ENCODE data around the gene MYOT. TPM values are rescaled to one million over a fixed set of nuclear protein-coding genes. Genes with fewer than 3 reads are reported as not detected.
"Not testable (repeated sequence)": the region's sequence is repeated elsewhere in the genome, so short reads cannot be mapped to it uniquely, and the experiment has no call there.

MYOT gene, protein sequence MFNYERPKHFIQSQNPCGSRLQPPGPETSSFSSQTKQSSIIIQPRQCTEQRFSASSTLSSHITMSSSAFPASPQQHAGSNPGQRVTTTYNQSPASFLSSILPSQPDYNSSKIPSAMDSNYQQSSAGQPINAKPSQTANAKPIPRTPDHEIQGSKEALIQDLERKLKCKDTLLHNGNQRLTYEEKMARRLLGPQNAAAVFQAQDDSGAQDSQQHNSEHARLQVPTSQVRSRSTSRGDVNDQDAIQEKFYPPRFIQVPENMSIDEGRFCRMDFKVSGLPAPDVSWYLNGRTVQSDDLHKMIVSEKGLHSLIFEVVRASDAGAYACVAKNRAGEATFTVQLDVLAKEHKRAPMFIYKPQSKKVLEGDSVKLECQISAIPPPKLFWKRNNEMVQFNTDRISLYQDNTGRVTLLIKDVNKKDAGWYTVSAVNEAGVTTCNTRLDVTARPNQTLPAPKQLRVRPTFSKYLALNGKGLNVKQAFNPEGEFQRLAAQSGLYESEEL
- 1.2 TPM for polyA plus RNA-seq (2013, experiment 1 of 2; ENCODE audit: insufficient read length)
- 6.4 TPM for polyA plus RNA-seq (2013, experiment 2 of 2; ENCODE audit: insufficient read length)

- DNase-seq, result no peak
Measured at GRCh38 chr5:137867664-137868063, at the start of gene MYOT. Gene MYOT (plus strand): TSS chr5:137867860. CDS start chr5:137870652, 2,792 bp downstream.

DNA sequence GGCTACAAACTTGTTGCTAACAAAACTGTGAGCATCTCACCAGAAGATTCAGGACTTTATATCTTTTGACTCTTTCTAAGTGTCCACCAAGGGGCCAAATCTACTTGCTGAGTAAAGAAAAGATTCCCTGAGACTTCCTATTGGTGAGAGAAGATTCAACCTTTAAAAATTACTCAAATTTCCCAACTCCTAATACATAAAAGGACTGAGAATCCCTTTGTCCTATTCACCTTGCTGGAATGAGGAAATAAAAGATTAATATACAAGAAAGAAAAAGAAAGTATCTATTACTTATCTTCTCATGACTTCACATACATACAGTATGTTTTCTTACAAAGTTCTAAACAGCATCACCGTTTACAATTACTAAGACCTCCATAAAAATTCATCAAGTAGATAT, 47.9 kb upstream of the MYOT start:
- DNase-seq, result no peak

DNA sequence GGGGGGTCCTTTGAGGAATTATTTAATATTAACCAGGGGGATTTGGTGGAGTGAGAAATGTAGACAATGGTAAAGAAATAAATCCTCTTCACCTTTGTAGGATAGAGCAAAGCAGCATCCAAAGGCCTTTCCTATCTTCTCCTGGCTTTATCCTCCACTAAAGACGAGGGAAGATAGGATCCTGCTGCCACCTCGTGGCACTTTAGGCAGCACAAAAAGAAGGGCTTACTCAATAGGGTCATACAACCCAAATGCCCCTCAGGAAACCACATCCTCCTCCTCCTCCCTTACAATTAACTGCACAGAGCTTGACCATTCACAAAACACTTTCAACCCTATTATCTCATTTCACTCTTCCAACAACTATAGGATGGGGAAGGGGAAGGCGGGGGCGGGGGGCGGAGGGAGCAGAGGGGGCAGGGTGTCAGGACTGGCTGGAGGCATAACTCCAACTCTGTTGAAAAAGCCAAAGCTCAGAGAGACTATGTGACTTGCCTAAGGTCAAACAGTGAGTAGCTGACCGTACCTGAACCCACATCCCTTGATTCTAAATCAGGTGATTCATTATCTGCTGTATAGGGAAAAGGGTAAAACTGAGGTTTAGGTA, 45.4 kb upstream of the MYOT start:
- DNase-seq, result peak; percentile 37

DNA sequence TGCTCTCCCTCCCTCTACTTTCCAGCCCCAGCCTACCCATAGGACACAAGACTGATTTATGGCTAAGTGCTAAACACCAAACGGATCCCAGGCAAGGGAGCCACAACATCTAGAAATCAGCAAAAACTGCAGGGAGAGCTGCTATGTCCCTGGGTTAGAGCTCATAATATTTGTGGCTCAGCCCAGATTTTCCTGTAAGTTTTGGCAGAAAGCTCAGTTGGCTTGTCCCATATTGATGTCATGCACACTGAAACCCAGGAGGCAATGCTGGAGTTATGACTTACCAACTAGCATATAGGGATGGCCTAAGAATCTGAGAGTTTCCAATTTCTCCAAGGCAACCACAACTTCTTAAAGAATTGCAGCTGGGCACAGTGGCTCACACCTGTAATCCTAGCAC, 44.7 kb upstream of the MYOT start:
- no peak for DNase-seq

- no peak for DNase-seq
Measured at GRCh38 chr5:137825165-137825564, 42.5 kb upstream of the MYOT start.

DNA sequence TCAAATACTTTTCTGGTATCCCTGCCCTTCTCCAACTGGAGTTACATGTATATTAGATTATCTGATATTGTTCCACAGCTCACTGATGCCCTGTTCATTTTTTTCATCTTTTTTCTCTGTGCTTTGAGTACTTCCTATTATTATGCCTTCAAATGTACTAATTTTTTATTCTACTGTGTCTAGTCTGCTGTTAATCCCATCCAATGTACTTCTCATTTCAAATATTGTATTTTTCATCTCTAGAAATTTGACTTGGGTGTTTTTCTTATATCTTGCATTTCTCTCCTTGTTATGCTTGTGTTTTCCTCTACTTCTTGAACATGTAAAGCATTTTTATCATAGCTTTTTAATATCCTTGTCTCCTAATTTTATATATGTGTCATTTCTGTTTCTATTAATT, 41.6 kb upstream of the MYOT start:
- no peak for DNase-seq

DNA sequence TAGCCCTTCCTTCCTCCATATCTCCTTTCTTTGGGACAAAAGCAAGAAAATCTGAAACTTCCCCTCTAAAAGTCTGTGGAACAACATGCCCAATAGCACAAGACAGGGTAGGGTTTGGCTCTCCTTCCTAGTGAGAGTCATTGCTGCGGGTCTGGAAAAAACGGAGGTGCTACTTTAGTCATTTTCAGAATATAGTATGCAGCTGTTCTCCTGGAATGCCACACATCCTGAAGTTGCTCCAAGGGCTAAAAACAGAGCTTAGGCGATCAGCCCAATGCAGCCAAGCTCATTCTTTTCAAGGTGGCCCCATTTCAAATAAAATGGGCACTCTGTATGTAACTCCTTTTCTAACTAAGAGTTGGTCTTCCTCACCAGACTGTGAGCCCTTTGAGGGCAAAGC, 39.5 kb upstream of the MYOT start:
- DNase-seq, result no peak

GRCh38 chr5:137828664-137829063, 39.0 kb upstream of the MYOT start:
- no peak for DNase-seq

GRCh38 chr5:137831105-137831504, 36.6 kb upstream of the MYOT start:
- DNase-seq, result no peak

- peak; percentile 6 for DNase-seq
Measured at GRCh38 chr5:137831526-137831925, 36.1 kb upstream of the MYOT start.

DNA sequence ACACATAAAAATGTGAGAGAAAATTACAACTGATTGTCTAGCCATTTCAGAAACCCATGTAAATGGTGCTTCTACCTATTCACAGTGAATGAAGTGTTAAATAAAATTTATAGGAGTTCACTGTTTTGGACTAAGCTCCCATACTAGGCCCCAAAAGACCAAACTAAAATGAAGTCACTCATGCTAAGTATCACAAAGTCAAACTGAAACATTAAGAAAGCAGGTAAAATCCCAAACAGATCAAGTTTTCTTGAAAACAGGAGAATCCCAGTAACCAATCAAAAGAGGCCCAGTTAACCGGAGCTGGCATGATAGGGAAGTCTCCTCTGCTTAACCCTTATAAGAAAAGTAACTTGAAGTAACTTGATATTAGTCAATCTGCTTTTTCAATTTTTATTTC, 35.2 kb upstream of the MYOT start:
- DNase-seq, result no peak

GRCh38 chr5:137833463-137833862, 34.2 kb upstream of the MYOT start:
- DNase-seq, result peak; percentile 57

DNA sequence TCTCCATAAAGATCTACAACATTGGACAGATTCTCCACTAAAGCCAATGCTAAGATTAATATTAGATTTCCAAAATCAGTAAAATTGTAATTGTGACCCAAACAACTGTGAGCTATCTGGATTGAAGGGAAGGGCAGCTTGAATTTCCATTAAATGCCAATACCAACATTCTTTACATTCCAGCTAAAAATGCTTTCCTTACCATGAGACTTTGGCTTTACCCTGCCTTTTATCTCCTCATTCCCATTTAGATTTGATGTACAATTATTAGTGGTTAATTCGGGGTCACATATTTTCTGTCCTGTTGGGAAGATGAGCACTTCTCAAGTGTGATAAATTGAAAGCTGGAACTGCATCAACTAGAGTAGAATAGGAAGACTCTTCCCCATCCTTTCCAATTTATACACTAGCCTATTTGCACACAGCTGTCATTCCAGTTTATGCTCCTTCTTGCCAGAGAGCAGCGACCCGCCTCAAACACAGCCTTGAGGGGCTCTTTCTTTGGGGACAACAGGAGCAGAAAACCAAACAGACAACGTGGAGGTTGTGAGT, 33.1 kb upstream of the MYOT start:
- peak; percentile 13 for DNase-seq

DNA sequence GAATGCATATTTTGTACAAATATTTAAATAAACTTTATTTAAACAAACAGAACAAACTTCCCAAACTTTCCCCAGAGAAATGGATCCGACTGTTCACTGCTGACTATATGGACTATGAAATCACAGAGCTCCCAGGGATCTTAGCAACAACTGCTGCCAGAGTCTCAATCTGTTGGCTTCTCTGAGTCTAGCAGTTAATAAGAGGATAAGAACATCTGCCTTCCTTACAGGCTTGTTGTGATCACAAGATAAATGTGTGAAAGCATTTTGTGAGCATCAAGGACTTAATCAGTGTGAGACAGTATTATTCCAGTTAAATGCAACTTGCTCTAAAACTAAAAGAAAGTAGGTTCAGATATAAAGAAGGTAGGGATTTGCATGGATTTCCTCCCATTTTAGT, 31.4 kb upstream of the MYOT start:
- DNase-seq, result no peak

DNA sequence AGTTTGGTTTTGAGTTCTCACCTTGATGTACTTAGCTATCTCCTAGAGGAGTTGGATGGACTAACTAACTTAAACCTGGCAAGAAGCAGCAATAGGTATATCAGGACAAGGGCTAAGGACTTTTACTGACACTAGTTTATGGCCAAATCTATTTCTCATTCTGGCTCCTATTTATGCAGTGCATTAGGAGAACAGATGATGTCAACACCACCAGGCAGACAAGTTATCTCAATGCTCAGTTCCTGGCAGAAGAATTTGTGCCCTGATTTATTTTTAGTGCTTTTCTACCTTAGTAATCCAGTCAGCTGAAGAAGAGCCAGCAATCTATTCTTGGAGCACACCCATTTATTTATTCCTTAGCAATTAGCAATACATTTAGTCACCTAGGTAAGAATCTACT, 30.7 kb upstream of the MYOT start:
- no peak for DNase-seq

DNA sequence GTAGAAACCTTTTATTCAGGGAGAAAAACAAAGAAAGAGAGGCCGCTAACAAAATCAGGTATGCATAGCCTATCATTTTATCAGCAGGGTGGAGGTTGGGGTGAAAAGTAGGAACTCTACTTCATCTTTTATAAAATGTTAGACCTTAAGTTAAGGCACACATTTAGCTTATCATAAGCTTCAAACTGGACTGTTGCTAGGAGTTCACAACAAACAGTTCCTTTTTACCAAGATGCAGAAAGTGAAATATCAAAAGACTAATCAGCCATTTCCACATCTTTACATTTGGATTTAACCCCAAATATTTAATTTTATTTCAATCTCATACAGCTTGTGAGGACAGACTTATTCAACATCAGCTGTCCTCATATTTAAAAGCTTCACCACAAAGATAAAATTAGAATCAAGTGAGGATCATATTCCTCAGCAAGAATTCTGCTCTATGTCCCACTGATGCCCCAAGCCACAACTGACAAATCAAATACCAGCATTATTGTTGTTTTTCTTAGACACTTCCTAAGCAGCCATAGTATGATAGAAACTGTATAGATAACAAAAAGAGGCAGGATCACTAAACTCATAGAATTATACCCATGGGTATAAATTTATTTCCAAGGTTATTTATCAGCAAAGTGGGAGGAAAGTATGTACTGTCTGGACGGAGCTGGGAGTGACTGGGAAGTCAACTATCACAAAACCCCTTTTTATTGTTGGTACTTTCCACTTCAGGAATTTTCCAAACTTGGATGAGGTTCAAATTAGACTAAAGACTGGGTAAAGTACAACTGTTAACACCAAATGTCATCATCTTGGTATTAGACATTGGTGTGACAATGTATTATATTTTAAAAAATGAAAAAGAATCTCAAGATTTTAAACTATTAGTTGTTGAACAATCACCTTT, 29.9 kb upstream of the MYOT start:
- DNase-seq, result peak; percentile 12

GRCh38 chr5:137838976-137839375, 28.7 kb upstream of the MYOT start:
- no peak for DNase-seq

- no peak for DNase-seq
Measured at GRCh38 chr5:137842296-137842695, 25.4 kb upstream of the MYOT start.

DNA sequence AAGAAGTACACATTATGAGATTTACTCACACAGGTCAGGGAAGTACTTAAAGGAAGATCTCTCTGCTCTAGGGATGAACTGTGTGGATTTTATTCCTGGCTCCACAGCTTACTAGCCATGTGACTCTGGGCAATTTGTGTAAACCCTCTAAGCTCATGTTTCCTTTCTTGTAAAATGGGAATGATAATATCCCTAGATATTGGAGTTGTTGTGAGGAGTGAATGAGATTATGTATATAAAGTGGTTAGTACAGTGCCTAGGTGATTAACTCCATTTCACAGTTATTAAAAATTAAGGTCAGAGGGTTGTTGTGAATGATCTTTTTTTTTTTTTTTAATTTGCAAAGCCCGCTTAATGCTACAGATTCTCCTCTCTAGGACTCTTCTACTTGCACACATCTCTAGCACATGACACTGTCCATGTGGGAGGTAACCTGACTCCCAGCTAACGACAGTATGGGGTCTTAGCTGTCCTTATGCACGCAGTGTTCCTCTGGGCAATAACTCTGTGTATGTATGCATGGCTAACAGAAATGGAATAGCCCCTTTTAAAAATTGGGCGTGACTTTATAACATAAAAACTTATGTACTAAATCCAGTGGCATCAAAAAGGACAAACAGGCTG, 23.9 kb upstream of the MYOT start:
- DNase-seq, result no peak

DNA sequence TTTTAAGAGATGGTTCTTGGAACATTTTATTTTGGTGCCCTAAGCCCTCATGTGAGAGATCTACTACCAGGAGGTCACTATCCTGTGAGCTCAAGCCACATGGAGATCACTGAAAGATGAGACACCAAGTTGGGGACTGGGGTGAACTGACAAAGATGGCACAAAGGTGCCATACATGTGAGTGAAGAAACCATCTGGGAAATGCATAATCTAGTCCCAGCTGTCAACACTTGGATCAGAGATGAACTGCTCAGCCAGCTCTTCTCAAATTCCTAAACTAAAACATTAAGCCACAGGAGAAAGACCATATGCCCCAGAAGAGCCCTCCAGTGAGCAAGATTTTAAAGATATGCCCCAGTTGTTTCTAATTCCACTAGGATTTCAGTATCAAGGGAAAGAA, 22.2 kb upstream of the MYOT start:
- no peak for DNase-seq

DNA sequence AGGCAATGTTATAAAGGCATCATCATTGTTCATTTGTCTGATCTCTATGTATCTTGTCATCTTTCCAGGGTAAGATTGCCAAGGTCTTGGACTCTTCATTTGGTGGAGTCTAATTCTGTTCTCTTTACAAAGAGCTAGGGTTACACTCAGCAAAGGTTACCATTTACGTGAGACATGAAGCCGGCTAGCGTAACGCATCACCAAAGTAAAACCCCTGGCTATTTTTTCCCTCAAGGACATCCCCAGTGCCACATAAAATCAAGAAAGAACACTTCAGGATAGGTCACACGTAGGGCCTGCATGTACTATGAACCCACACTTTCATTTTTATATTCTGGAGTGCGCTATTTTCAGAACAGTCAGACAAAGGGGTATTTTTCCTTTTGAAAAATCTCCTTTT, 20.0 kb upstream of the MYOT start:
- no peak for DNase-seq

GRCh38 chr5:137853165-137853564, 14.5 kb upstream of the MYOT start:
- not testable (repeated sequence) for DNase-seq

Data from fibroblast of skin of scalp (primary cell).